HG03571 (cell line): ENCODE results near the gene FOXK1.

Experiments used
- ATAC-seq: cut with Tn5 transposase; IDR thresholded peaks from one replicate; pipeline ENCODE4 v1.9.1; 2021; ENCODE audit not compliant: unreplicated experiment

FOXK1 gene

GRCh38 chr7:4694305-4694704 lies 12.2 kb downstream of the FOXK1 start:
- no peak for ATAC-seq

DNA sequence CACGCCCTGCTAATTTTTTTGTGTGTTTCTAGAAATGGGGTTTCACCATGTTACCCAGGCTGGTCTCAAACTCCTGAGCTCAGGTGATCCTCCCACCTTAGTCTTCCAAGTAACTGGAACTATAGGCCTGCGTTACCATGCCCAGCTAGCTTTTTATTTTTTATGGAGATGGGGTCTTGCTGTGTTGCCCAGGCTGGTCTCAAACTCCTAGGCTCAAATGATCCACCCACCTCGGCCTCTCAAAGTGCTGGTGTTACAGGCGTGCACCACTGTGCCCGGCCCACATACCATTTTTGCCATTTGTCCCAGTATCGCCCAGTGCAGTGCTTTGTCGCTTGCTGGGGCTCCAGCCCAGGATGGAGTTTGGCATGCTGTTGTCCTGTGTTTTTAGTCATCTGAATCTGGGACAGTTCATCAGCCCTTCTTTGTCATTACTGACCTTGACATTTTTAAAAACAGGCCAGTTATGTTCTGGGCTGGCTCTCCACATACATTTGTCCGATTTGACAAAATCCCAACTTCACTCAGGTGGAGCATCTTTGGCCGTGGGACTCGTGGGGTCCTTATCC lies 16.7 kb downstream of the FOXK1 start:
- ATAC-seq: no peak

GRCh38 chr7:4699841-4700240 lies 17.7 kb downstream of the FOXK1 start:
- ATAC-seq: no peak

DNA sequence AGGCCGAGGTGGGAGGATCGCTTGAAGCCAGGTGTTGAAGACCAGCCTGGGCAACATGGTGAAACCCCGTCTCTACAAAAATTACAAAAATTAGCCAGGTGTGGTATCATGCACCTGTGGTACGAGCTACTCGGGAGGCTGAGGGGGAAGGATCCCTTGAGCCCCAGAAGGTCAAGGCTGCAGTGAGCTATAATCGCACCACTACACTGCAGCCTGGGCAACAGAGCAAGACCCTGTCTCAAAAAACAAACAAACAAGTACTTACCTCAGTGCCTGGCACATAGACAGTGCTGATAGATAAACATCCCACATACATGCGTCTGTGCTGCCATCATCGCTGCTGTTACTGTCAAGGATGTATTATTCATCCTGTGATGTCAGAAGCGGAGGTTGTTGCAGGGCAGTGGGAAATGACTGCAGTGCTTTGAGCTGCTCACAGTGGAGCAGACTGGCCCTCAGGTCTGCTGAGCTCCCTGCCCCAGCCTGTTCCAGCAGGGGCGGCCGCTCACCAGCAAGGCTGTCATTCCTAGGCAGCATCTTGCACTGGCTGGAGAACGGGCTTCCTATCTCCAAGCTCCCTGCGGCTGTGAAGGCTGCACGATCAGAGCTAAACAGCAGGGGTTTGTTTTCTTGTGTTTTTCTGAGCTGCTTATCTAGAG lies 18.6 kb downstream of the FOXK1 start:
- no peak for ATAC-seq

DNA sequence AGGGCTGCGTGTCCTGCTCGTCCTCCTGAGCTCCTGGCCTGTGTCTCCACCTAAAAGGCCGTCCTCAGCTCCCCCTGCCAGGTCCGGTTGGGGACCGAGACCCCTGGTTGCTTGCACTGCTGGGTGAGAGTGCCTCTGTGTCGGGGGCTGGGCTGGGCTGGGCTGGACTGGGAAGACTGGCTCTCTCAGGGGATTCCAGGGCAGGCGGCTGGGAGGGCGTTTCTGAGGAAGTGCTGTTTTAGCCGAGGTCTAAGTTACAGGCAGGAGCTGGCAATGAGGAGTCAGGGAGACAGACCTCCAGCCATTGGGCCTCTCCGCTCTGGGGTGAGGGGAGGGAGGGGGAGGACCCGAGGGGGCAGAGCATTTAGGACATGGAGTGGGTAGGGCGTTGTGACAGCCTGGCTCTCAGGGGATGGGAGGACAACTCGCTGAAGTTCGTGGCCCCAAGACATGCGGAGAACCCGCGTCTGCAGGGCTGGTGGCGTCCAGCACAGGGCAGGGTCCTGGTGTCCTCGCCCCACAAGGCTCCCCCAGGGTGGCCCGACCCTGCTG lies 20.9 kb downstream of the FOXK1 start:
- ATAC-seq: no peak

DNA sequence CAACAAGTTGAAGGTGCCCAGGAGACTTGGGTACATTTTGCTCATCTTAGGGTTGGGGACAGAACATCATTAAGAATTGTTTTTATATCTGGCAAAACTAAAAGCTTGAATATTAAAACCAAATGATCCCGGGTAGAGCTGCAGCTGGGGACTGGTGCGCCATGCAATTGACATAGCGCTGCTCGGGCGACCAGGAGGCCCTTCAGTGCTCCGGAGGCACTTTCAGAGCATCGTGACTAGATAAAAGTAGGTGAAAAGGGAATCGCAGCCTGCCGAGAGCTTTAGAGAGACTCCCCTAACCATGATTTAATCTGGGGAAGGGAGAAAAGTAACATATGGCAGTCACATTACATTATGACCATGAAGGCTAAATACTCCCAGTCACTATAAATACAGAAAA lies 21.4 kb downstream of the FOXK1 start:
- ATAC-seq: no peak

GRCh38 chr7:4706384-4707216 lies 24.5 kb downstream of the FOXK1 start:
- no peak for ATAC-seq

- ATAC-seq: no peak
Observed at GRCh38 chr7:4707217-4707741, 25.2 kb downstream of the FOXK1 start.

DNA sequence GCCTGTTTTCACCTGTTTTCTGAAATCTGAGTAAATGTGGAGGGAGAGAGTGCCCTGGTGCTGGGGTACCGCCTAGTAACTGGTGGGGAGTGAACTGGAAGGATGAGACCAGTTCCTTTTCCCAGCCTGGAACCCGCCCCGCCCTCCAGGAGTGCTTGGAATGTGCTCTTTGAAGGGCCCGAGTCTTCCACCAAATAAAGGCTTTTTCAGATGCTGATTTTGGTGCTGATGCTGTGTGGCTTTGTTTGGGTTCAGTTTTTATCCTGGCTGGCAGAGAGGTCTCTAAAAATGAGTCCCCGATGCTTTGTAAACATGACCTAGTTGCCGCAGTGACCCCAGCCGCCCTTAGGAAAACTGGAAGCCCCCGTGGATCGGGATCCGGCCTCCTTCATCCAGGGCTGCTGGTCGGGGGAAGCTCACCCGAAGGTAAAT lies 25.9 kb downstream of the FOXK1 start:
- ATAC-seq: no peak

DNA sequence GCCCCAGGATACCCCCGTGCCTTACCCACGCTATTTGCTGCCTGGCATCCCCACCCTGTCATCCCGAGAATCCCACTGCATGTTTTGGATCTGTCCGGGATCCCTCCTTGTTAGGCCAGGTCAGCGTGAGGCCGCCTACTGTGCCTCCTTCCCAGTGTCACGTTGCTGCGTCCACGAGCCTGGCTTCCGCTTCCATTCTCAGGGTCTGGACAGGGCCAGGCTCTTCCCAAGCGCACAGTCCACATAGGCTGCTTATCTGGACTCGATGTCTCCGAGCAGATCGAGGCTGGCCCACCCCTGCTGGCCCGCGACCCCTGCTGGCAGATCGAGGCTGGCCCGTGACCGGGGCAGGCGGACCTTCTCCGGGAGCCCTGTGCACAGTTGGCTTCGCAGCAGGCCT lies 27.1 kb downstream of the FOXK1 start:
- ATAC-seq: no peak

- ATAC-seq: no peak
Observed at GRCh38 chr7:4711093-4711492, 29.0 kb downstream of the FOXK1 start.

DNA sequence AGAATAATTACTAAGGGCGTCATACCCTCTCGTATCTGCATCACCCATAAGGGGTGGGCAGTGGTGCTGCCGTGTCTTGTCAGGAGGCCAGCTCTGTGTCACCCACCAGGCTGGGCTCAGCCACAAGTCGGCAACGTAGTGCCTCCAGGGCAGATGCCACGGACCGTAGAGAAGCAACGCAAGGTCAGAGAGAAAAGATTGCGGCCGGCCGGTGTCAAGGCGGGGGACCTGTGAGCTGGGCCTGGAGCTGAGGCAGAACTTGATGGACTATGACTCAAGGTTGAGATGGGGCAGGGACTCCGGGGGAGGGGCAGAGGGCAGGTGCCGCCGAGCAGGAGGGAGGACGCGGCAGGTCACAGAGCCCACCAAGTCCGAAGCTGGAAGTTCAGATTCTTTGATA lies 29.5 kb downstream of the FOXK1 start:
- no peak for ATAC-seq

DNA sequence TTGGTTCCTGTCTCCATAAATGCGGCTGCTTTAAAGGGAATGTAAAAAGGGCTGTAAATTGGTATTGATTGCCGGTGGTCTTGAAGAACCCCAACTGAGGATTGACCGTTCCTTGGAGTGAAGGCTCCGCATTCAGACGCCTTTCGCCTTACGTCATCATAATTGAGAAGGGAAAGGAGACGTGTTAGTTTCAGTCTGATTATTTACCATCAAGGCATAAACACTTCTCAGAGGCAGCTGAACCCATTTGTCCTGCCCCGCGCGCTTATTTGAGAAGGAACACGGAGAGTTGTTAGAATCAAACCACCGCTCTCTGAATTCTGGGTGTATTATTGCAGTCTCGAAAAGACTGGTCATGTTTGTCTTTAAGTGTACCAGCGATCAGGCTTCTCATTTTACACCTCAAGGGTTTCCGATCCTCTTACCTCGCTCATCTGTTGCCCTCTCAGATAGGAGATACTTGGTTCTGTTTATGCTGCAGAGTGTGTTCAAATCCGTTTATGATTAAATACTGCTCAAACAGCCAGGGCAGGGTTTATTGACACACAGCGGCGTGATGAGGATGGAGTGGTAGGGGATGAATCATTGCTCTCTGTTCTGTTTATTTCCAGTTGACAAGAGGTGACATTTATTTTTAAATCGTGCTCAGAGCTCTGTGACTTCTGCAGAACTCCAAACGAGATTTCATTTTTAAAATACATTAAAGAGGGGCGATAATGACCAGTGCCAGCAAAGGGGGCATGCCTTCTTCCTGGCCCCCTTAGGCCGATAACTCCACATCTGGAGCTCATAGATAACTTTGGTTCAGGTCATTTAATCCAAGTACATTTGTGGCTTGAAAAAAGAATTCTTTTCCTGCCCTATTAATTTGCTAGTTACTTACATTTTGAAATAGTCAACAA lies 30.4 kb downstream of the FOXK1 start:
- ATAC-seq: peak; percentile 36

DNA sequence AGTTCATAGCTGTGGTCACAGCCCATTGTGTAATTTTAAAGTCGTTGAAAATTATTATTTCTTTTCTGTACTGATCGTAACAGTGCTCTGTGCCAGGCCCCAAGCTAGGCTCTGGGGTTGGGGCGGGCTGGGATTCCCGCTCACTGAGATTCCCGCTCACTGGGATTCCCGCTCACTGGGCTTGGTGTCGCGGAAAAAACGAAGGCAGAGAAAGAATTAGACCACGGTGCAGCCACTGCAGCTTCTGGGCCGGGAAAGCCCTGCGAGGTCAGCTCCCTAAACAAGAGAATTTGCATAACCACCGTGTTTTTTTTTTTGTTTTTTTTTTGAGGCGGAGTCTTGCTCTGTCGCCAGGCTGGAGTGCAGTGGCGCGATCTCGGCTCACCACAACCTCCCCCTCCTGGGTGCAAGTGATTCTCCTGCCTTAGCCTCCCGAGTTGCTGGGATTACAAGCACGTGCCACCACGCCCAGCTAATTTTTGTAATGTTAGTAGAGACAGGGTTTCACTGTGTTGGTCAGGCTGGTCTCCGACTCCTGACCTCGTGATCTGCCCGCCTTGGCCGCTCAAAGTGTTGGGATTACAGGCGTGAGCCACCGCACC lies 31.2 kb downstream of the FOXK1 start:
- ATAC-seq: peak; percentile 60

DNA sequence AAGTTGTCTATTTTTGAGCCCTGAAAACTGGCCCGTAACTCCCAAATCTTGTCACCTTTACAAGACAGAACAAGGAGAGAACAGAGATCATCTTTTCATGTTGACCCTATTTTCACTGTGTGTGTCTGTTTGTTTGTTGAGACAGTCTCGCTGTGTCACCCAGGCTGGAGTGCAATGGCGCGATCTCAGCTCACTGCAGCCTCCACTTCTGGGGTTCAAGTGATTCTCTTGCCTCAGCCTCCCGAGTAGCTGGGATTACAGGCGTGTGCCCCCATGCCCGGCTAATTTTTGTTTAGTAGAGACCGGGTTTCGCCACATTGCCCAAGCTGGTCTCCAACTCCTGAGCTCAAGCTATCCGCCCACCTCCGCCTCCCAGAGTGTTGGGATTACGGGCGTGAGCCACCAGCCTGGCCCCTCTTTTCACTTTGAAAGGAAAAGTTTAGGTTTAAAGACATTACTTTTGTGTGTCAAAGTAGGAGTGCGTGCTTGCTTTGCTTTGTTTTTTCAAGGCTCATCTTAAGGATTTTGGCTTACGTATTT lies 32.1 kb downstream of the FOXK1 start:
- ATAC-seq: no peak

DNA sequence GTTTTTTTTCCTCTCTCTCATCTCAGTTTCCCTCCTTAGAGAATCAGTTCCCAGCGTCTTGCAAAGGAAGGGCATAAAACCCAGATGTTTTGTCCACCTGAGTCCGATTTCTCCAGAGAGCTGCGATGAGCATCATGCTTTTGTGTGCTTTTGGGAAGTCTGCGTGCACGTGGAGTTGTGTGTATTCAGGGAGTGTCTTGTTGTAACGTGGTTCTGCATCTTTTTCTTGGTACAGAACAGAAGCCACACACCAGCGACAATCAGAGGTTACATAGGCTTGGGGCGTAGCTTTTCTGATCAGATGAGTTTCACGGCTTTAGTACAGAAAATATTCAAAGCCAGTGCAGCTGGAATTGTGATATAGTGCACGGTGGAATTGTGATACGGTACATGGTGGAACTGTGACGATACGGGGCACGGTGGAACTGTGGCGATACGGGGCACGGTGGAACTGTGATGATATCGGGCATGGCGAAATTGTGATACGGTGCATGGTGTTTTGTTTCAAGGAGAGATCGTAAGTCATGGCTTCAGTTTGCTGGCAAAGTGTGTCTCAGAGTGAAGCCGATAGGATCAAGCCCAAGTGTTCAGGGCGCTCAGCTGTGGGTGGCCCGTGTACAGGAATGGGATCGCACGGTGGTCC lies 32.8 kb downstream of the FOXK1 start:
- ATAC-seq: no peak

DNA sequence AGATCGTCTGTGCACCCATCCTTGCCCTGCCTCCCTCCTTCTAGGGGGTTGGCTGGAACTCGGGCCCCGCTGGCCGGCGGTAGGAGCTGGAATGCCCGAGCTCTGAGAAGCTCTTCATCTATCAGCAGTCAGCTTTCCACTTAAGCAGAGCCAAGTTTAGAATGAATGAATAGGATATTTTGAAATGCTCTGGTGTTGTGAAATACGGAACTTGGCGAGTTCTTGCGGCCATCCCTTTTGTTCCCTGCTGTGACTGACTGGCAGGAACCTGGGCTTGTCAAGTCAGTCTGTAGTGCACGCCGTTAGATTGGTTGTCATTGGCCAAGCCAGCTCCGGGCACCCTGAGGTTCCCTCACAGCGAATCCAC lies 33.3 kb downstream of the FOXK1 start:
- no peak for ATAC-seq

GRCh38 chr7:4716946-4717795 lies 35.1 kb downstream of the FOXK1 start:
- no peak for ATAC-seq

GRCh38 chr7:4718075-4718474 lies 36.0 kb downstream of the FOXK1 start:
- no peak for ATAC-seq
